ENCODE data around the gene MFF. TPM values are rescaled to one million over a fixed set of nuclear protein-coding genes. Genes with fewer than 3 reads are reported as not detected.
"Not testable (repeated sequence)": the region's sequence is repeated elsewhere in the genome, so short reads cannot be mapped to it uniquely, and the experiment has no call there.

Gene MFF
- polyA plus RNA-seq, 2 donors = 57.1 to 61.8 TPM

- Histone ChIP-seq H3K4me1 (ENCODE audit: control insufficient read depth in 2 of 2, insufficient read depth in 2 of 2, low read length in 1 of 2) (no peaks in the 10 kb centered on the region), H3K36me3 (ENCODE audit: control insufficient read depth in 2 of 2, insufficient read depth in 2 of 2, low read length in 1 of 2) (peaks cover 0 to 4% of the 10 kb centered on the region in 2 donors), H3K4me3 (ENCODE audit: low read depth in 1 of 2, low read length in 2 of 2) (no peak overlapping the region), H3K27ac (ENCODE audit: low read depth in 2 of 2, low read length in 1 of 2) (no peak overlapping the region), H3K27me3 (ENCODE audit: control insufficient read depth in 1 of 2, insufficient read depth in 2 of 2, low read length in 2 of 2) (no peaks in the 10 kb centered on the region), H3K9me3 (ENCODE audit: control insufficient read depth in 2 of 2, insufficient read depth in 1 of 2, low read depth in 1 of 2, low read length in 1 of 2) (no peaks in the 10 kb centered on the region)
- 92 to 94% methylated on average over 2 of the region's 2 CpGs for WGBS, 2 donors
Measured at GRCh38 chr2:227348324-227348723, 23.3 kb downstream of the MFF start.

- no peaks in the 10 kb centered on the region for H3K4me1 ChIP-seq (ENCODE audit: control insufficient read depth in 2 of 2, insufficient read depth in 2 of 2, low read length in 1 of 2)
- no peak overlapping the region for H3K4me3 ChIP-seq (ENCODE audit: low read depth in 1 of 2, low read length in 2 of 2)
- 77 to 88% methylated on average over 7 of the region's 7 CpGs for WGBS, 2 donors
- no peaks in the 10 kb centered on the region for H3K27me3 ChIP-seq (ENCODE audit: control insufficient read depth in 1 of 2, insufficient read depth in 2 of 2, low read length in 2 of 2)
- H3K9me3 ChIP-seq (ENCODE audit: control insufficient read depth in 2 of 2, insufficient read depth in 1 of 2, low read depth in 1 of 2, low read length in 1 of 2) = no peaks in the 10 kb centered on the region
- no peak overlapping the region for H3K27ac ChIP-seq (ENCODE audit: low read depth in 2 of 2, low read length in 1 of 2)
- peaks cover 0 to 4% of the 10 kb centered on the region in 2 donors for H3K36me3 ChIP-seq (ENCODE audit: control insufficient read depth in 2 of 2, insufficient read depth in 2 of 2, low read length in 1 of 2)
Measured at GRCh38 chr2:227349989-227350612, 25.1 kb downstream of the MFF start.

GRCh38 chr2:227351639-227352038 is 26.6 kb downstream of the MFF start:
- Histone ChIP-seq H3K27ac (ENCODE audit: low read depth in 2 of 2, low read length in 1 of 2) (no peak overlapping the region), H3K4me3 (ENCODE audit: low read depth in 1 of 2, low read length in 2 of 2) (no peak overlapping the region), H3K27me3 (ENCODE audit: control insufficient read depth in 1 of 2, insufficient read depth in 2 of 2, low read length in 2 of 2) (no peaks in the 10 kb centered on the region), H3K4me1 (ENCODE audit: control insufficient read depth in 2 of 2, insufficient read depth in 2 of 2, low read length in 1 of 2) (no peaks in the 10 kb centered on the region), H3K9me3 (ENCODE audit: control insufficient read depth in 2 of 2, insufficient read depth in 1 of 2, low read depth in 1 of 2, low read length in 1 of 2) (no peaks in the 10 kb centered on the region), H3K36me3 (ENCODE audit: control insufficient read depth in 2 of 2, insufficient read depth in 2 of 2, low read length in 1 of 2) (peaks cover 0 to 7% of the 10 kb centered on the region in 2 donors)
- WGBS, 2 donors = 65 to 69% methylated on average over 4 of the region's 4 CpGs

GRCh38 chr2:227360351-227360750 is 35.3 kb downstream of the MFF start:
- Histone ChIP-seq H3K4me3 (ENCODE audit: low read depth in 1 of 2, low read length in 2 of 2) (no peak overlapping the region), H3K36me3 (ENCODE audit: control insufficient read depth in 2 of 2, insufficient read depth in 2 of 2, low read length in 1 of 2) (peaks cover 2 to 6% of the 10 kb centered on the region in 2 donors), H3K4me1 (ENCODE audit: control insufficient read depth in 2 of 2, insufficient read depth in 2 of 2, low read length in 1 of 2) (no peaks in the 10 kb centered on the region), H3K27ac (ENCODE audit: low read depth in 2 of 2, low read length in 1 of 2) (no peak overlapping the region), H3K9me3 (ENCODE audit: control insufficient read depth in 2 of 2, insufficient read depth in 1 of 2, low read depth in 1 of 2, low read length in 1 of 2) (no peaks in the 10 kb centered on the region), H3K27me3 (ENCODE audit: control insufficient read depth in 1 of 2, insufficient read depth in 2 of 2, low read length in 2 of 2) (no peaks in the 10 kb centered on the region)
- 76 to 82% methylated on average over 5 of the region's 5 CpGs for WGBS, 2 donors

GRCh38 chr2:227363756-227364155 is 38.7 kb downstream of the MFF start:
- Histone ChIP-seq H3K4me3 (ENCODE audit: low read depth in 1 of 2, low read length in 2 of 2) (no peak overlapping the region), H3K27ac (ENCODE audit: low read depth in 2 of 2, low read length in 1 of 2) (no peak overlapping the region), H3K4me1 (ENCODE audit: control insufficient read depth in 2 of 2, insufficient read depth in 2 of 2, low read length in 1 of 2) (no peaks in the 10 kb centered on the region), H3K9me3 (ENCODE audit: control insufficient read depth in 2 of 2, insufficient read depth in 1 of 2, low read depth in 1 of 2, low read length in 1 of 2) (no peaks in the 10 kb centered on the region), H3K36me3 (ENCODE audit: control insufficient read depth in 2 of 2, insufficient read depth in 2 of 2, low read length in 1 of 2) (peaks cover 0 to 6% of the 10 kb centered on the region in 2 donors), H3K27me3 (ENCODE audit: control insufficient read depth in 1 of 2, insufficient read depth in 2 of 2, low read length in 2 of 2) (no peaks in the 10 kb centered on the region)
- WGBS, 2 donors = 90 to 93% methylated on average over 6 of the region's 6 CpGs

GRCh38 chr2:227364585-227365263 is 39.7 kb downstream of the MFF start:
- not testable (repeated sequence) for H3K4me3 ChIP-seq (ENCODE audit: low read depth in 1 of 2, low read length in 2 of 2); H3K36me3 ChIP-seq (ENCODE audit: control insufficient read depth in 2 of 2, insufficient read depth in 2 of 2, low read length in 1 of 2); H3K27ac ChIP-seq (ENCODE audit: low read depth in 2 of 2, low read length in 1 of 2); H3K27me3 ChIP-seq (ENCODE audit: control insufficient read depth in 1 of 2, insufficient read depth in 2 of 2, low read length in 2 of 2); H3K4me1 ChIP-seq (ENCODE audit: control insufficient read depth in 2 of 2, insufficient read depth in 2 of 2, low read length in 1 of 2); H3K9me3 ChIP-seq (ENCODE audit: control insufficient read depth in 2 of 2, insufficient read depth in 1 of 2, low read depth in 1 of 2, low read length in 1 of 2)
- 88 to 92% methylated on average over 11 of the region's 11 CpGs for WGBS, 2 donors

- Histone ChIP-seq H3K27ac (ENCODE audit: low read depth in 2 of 2, low read length in 1 of 2) (no peak overlapping the region), H3K9me3 (ENCODE audit: control insufficient read depth in 2 of 2, insufficient read depth in 1 of 2, low read depth in 1 of 2, low read length in 1 of 2) (no peaks in the 10 kb centered on the region), H3K4me3 (ENCODE audit: low read depth in 1 of 2, low read length in 2 of 2) (no peak overlapping the region), H3K36me3 (ENCODE audit: control insufficient read depth in 2 of 2, insufficient read depth in 2 of 2, low read length in 1 of 2) (peaks cover 0 to 4% of the 10 kb centered on the region in 2 donors), H3K27me3 (ENCODE audit: control insufficient read depth in 1 of 2, insufficient read depth in 2 of 2, low read length in 2 of 2) (no peaks in the 10 kb centered on the region), H3K4me1 (ENCODE audit: control insufficient read depth in 2 of 2, insufficient read depth in 2 of 2, low read length in 1 of 2) (no peaks in the 10 kb centered on the region)
- WGBS, 2 donors = 33 to 50% methylated on average over 3 of the region's 3 CpGs
Measured at GRCh38 chr2:227365833-227366232, 40.8 kb downstream of the MFF start.

- Histone ChIP-seq H3K4me3 (ENCODE audit: low read depth in 1 of 2, low read length in 2 of 2) (no peak overlapping the region), H3K27me3 (ENCODE audit: control insufficient read depth in 1 of 2, insufficient read depth in 2 of 2, low read length in 2 of 2) (no peaks in the 10 kb centered on the region), H3K4me1 (ENCODE audit: control insufficient read depth in 2 of 2, insufficient read depth in 2 of 2, low read length in 1 of 2) (no peaks in the 10 kb centered on the region), H3K36me3 (ENCODE audit: control insufficient read depth in 2 of 2, insufficient read depth in 2 of 2, low read length in 1 of 2) (no peaks in the 10 kb centered on the region), H3K27ac (ENCODE audit: low read depth in 2 of 2, low read length in 1 of 2) (no peak overlapping the region), H3K9me3 (ENCODE audit: control insufficient read depth in 2 of 2, insufficient read depth in 1 of 2, low read depth in 1 of 2, low read length in 1 of 2) (no peaks in the 10 kb centered on the region)
- WGBS, 2 donors = 52 to 69% methylated on average over 11 of the region's 11 CpGs
Measured at GRCh38 chr2:227366769-227367426, 41.8 kb downstream of the MFF start.

- WGBS, 2 donors = 72 to 81% methylated on average over 3 of the region's 3 CpGs
- no peaks in the 10 kb centered on the region for H3K27me3 ChIP-seq (ENCODE audit: control insufficient read depth in 1 of 2, insufficient read depth in 2 of 2, low read length in 2 of 2)
- H3K36me3 ChIP-seq (ENCODE audit: control insufficient read depth in 2 of 2, insufficient read depth in 2 of 2, low read length in 1 of 2) = no peaks in the 10 kb centered on the region
- H3K27ac ChIP-seq (ENCODE audit: low read depth in 2 of 2, low read length in 1 of 2) = no peak overlapping the region
- no peak overlapping the region for H3K4me3 ChIP-seq (ENCODE audit: low read depth in 1 of 2, low read length in 2 of 2)
- H3K4me1 ChIP-seq (ENCODE audit: control insufficient read depth in 2 of 2, insufficient read depth in 2 of 2, low read length in 1 of 2) = no peaks in the 10 kb centered on the region
- no peaks in the 10 kb centered on the region for H3K9me3 ChIP-seq (ENCODE audit: control insufficient read depth in 2 of 2, insufficient read depth in 1 of 2, low read depth in 1 of 2, low read length in 1 of 2)
Measured at GRCh38 chr2:227367427-227367795, 42.4 kb downstream of the MFF start.

Data from esophagus (tissue), 2 donors.